ENCODE data around the gene DRC1.
"Not testable (repeated sequence)": the region's sequence is repeated elsewhere in the genome, so short reads cannot be mapped to it uniquely, and the experiment has no call there.

Gene DRC1

DNA sequence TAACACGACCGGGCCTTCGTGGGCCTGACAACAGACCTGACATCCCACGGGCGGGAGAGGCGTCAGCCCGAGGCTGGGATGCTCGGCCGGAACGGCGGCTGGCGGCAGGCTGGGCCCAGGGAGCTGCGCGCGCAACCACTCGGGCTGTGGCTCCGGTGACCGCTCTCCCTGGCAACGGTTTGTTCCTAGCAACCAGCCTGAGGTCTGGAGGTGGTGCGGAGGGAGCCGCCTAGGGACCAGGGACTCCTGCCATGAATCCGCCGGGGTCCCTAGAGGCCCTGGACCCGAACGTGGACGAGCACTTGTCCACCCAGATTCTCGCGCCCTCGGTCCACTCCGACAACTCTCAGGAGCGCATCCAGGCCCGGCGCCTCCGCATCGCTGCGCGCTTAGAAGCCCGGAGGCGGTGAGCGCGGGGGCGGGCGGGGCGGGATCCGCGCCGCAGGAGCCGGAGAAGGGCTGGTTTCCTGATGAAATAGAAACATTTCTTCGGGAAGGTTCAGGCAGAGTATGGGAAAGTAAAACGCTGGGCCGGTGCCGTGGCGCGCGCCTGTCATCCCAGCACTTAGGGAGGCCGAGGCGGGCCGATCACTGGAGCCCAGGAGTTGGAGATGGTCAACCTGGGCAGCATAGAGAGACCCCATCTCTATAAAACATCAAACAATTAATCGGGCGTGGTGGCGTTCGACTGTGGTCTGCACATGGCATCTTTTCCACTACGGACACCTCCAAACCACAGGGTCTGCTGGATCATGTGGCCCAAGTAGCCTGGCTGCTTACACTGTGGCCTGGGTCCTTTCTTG, at the start of gene DRC1:
Gene DRC1 (plus strand): TSS at position 182 of the 803 bp plus-strand sequence. CDS start 70 bp downstream, at position 252.
- DNase-seq = peak; percentile 88

DNA sequence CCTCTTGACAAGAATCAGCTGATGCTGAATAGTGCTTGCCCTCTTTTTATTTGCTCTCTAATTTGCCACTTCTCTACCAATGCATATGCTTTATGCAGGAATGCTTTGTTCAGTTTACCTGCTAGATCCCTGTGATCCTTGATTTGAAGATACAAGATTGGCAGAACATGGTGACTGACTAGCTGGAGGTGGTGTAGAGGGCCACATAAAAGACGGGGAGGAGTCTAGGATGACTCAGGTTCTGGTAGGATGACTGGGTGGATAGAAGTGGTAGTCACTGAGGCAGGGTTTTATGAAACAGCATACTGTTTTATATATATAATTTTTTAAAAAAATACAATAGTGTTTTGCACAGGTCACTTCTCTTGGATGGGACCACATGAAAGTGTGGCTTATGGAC, 48.8 kb upstream of the DRC1 start:
- DNase-seq = no peak

DNA sequence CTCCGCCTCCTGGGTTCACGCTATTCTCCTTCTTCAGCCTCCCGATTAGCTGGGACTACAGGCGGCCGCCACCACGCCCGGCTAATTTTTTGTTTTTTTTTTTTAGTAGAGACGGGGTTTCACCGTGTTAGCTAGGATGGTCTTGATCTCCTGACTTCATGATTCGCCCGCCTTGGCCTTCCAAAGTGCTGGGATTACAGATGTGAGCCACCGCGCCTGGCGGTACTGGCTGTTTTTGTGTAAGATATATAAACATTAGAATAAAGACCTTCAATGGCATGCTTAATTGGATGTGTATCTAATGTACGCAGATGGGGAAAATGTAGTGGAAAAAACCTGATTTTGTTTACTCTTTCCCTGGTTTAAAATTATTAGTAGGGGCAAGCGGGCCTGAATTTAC, 47.3 kb upstream of the DRC1 start:
- not testable (repeated sequence) for DNase-seq

DNA sequence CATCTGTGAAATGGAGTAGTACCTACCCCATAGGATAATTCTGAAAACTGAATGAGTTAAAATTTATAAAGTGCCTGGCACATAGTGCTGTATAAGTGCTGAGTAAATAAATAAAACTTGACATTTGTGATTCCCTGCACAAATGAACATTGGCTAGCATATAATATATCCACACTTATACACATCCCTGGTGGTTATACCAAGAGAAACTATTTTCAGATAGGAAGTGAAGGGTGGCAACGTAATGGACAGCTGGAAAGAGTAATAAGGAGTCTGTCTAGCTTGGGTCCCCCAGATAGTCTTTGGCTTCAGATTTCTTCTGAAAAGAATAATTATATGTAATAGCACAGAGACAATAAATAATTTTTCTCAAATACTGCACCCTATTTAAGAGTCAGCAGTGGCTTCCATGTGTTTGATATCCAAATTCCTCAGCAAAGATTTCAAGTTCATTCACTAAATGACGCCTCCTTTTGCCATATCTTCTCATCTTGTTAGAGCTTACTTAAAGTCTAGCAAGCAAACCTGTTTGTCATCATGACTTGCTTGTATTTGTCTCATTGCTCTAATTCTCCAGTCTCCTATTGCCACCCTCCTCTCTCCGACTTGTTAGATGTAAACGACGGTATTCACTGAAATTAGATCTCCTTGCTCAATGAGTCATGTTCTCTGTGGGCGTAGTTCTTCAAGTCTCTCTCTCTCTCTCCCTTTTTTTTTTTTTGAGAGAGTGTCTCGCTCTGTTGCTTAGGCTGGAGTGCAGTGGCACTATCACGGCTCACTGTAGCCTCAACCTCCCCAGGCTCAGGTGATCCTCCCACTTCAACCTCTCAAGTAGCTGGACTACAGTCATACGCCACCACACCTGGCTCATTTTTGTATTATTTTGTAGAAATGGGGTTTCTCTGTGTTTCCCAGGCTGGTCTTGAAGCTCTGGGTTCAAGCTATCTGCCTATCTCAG, 46.4 kb upstream of the DRC1 start:
- no peak for DNase-seq

DNA sequence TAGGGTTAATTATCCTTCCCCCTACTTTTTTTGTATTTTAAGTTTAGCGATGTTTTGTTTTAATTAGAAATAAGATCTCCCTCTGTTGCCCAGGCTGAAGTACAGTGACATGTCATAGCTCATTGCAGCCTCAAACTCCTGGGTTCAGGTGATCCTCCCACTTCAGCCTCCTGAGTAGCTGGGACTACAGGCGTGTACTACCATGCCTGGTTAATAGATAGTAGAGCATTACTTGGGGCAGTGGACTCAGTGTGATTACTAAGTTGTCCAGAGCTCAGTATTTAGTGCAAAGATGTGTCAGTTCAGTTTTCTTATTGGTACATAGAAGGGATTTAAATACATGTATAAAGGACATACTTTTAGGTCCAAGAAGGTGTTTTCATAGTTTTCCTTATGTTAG, 45.6 kb upstream of the DRC1 start:
- no peak for DNase-seq

DNA sequence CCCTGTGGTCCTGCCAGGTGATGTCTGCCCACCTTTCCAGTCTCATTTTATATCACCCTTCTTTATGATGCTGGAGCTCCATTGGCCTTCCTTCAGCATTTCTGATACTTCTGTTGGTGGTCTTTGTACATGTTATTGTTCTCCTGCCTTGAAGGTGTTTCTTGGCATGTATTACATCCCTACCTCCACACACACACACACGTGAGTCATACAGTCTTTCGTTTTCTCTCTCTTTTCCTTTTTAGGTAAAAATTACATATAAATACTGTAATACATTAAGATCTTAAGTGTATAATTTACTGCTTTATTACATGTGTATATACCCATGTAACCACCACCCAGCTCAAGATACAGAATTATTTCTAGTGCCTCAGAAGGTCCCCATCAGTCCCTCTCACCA, 44.9 kb upstream of the DRC1 start:
- no peak for DNase-seq

DNA sequence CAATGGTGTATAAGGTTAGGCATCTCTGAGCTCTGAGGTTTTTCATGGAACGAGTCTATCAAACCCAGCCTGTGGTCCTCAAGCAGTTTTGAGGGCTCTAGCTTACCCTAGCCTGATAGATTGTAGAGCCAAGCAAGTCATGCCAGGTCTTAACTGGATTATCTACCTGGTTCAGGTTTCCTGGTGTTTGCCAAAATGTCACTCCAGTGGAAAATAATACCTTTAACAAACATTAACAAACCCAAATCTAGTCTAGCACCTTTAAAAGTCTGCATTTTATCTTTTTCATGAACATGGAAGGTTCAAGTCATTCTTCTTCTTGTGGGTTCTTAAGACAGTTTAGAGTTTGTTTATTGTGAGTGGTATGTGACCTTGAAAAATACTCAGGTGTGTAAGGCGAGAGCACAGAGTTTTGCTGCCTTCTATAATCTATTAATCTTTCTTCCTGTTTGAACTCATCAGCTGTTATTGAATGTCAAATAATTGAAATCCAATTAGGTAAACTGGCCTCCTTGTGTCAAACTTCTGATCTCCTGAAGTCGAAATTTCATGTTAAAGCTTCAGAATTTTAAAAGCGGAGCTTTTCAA, 41.7 kb upstream of the DRC1 start:
- DNase-seq = no peak

DNA sequence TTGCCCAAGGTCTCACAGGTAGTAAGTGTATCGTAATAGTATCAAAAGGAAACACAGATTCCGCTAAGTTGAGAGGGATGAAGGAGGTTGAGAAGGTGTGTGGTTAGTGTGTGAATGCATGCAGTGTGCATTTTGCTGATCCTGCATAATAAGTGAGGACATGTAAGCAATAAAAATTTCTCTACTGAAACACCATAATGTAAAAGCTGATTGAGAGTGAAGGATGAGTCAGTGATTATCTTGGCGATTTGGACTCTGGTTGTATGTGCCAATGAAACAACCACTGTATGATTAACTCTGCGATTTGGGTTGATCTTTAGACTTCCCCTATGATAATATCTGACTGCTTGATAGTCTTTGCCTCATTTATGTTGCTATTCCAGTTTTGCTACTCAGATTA, 38.4 kb upstream of the DRC1 start:
- DNase-seq = no peak

DNA sequence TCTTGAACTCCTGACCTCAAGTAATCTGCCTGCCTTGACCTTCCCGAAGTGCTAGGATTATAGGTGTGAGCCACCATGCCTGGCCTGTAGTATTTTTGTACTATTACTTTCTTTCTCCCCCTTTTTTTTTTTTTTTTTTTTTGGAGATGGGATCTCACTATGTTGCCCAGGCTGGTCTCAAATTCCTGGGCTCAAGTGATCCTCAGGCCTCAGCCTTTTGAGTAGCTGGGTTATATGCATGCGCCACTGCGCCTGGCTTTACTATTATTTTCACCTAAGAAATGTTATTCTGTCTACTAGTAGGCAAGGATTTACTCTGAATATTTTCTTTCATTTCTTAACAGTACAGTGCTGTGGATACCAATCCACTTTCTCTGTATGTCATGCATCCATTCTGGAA, 37.8 kb upstream of the DRC1 start:
- no peak for DNase-seq

DNA sequence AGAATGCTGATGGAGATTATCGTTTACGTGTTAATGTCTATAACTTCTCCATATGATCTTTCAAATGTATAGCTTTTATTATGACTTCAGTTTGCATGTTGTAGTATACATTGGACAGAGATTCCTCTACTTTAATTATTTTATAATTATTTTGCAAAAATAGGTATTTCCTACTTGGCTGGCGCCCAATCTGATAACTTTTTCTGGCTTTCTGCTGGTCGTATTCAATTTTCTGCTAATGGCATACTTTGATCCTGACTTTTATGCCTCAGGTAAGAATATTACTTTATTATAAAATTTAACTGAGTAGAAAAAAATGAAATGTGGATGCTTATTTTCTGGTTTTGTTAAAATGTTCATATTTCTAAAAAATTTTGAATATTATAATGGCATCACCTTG, 37.1 kb upstream of the DRC1 start:
- DNase-seq = no peak

DNA sequence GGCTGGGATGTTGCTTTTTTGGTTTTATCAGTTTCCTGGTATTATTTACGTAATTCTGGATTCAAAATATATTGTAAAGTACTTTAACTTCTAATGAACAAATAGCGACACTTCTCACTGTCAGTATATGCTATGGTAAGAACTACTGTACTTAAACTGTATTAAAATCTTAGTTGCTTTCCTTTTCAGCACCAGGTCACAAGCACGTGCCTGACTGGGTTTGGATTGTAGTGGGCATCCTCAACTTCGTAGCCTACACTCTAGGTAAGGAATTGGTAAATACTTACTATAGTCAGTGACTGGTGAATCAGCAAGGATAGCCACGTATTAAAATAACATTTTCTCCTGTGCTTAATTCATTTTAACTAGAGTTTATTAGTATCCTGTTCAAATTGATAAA, 34.8 kb upstream of the DRC1 start:
- DNase-seq = no peak

DNA sequence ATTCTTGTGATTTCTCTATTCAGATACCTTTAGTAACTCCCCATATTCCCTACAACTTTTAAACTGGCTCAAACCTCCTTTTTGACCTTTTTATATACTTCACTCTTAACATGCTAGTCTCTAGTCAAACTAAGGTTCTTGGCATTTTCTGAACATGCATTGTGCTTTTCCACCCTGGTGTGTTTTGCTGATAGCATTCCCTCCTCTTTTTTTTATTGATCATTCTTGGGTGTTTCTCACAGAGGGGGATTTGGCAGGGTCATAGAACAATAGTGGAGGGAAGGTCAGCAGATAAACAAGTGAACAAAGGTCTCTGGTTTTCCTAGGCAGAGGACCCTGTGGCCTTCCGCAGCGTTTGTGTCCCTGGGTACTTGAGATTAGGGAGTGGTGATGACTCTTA, 32.1 kb upstream of the DRC1 start:
- not testable (repeated sequence) for DNase-seq

DNA sequence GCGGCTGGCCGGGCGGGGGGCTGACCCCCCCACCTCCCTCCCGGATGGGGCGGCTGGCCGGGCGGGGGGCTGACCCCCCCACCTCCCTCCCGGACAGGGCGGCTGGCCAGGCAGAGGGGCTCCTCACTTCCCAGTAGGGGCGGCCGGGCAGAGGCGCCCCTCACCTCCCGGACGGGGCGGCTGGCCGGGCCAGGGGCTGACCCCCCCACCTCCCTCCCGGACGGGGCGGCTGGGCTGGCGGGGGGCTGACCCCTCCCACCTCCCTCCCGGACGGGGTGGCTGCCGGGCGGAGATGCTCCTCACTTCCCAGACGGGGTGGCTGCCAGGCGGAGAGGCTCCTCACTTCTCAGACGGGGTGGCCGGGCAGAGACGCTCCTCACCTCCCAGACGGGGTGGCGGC, 30.8 kb upstream of the DRC1 start:
- not testable (repeated sequence) for DNase-seq

DNA sequence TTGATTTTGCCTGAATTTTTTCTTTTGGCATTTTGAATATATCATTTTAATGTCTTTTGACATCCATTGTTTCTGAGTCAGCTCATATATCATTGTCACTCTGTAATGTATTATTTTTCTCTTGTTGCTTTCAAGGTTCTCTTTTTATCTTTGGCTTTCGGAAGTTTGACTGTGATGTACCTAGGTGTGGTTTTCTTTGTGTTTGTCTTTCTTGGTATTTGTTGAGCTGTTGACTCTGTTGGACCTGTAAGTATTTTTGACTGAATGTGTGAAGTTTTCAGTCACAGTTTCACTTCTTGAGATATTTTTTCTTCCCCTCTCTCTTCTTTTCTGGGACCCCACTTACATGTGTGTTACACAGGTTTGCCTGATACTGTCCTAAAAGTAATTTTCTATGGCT, 24.9 kb upstream of the DRC1 start:
- DNase-seq = no peak

DNA sequence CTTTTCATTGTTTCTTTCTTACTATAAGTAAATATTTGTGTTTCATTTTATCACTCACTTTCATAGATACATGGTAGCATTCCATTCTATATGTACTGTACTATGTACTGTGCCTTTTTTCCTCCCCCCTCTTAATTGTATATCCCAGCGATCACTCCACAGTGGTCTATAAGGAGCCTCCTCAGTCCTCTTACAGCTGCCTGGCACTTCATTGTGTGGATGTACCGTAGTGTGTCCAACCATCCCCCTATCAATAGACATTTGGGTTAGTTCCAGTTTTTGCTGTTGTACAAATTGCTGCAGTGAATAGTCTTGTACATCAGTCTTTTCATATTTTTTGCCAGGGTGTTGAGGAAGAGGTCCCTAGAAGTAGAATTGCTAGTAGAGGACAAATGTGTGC, 21.4 kb upstream of the DRC1 start:
- DNase-seq = no peak

DNA sequence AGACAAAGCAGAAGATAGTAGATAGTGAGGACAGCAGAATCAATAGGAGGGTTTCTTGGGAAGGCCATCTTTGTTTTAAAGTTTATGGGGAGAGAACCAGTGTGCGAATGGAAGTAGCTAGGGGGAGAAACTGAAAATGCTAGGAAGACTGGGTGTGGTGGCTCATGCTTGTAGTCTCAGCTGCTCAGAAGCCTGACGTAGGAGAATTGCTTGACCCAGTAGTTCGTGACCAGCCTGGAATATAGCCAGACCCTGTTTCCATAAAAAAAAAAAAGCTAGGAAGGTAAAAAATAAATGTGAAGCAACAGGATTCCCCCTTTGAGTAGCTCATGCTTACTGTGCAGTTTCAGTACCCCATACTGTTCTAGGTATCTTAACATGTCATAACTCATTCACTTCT, 19.2 kb upstream of the DRC1 start:
- DNase-seq = no peak

DNA sequence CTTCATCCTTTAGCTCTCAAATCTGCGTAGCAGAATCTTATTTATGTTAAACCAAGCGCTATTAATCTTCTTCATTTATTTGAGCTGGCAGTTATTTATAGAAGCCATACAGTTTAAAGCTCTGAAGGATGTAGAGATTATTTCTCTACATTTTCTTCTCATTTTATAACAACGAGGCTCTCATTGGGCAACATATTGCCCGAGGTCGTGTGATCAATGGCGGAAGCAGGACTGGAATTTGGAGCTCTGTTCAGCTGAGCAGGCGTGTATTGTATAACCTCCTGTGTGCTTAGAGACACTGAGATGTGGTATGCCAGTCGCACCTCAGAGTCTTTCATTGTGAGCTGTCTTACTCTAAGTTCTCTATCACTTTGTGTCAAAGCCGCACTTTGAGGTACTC, 17.5 kb upstream of the DRC1 start:
- DNase-seq = no peak

DNA sequence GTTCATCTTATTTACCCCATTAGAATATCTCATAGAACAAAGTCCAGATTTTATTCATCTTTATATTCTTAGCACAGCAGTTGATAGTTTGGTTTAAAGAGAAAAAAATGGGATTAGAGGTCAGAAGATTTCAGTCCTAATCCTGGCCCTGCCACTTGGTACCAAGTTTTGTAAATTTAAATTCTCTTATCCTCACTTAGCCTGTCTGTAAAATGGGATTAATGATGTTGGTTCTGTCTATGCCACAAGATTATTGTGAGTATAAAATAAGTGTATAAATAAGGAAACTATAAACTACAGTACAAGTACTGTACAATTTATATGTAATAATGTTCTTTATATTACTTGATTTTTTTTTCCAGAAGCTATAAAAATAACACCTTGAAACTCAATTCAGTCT, 17.1 kb upstream of the DRC1 start:
- no peak for DNase-seq

DNA sequence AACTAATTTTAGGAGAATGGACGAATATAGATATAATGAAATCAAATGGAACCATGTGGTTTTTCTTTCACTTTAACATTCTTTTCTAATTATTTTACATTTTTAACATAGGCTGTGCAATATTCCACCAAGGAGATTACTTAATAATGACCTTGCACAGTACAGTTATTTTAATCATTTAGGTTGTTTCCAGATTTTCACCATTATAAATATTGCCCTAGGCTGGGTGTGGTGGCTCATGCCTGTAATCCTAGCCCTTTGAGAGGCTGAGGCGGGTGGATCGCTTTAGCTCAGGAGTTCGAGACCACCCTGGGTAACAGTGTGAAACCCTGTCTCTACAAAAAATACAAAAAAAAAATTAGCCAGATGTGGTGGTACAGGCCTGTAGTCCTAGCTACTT, 14.5 kb upstream of the DRC1 start:
- DNase-seq = no peak

DNA sequence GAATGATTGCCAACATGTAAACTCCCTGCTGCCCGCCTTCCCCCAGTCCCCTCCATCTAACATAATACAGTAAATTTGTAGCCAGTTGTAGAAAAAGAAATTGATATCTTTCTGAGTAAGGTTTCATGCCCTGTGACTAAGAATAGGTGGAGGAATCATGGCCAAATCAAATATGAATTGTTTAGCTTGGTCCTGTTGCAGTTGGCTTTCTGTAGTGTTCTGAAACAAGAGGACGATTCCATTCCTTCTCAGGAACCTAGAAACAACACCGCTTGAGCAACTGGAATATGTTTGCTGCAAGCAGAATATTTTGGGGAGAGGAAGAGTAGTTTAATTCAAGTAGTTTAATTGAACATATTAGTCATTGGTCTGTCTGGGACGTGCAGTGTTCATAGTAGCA, 7.0 kb upstream of the DRC1 start:
- no peak for DNase-seq

DNA sequence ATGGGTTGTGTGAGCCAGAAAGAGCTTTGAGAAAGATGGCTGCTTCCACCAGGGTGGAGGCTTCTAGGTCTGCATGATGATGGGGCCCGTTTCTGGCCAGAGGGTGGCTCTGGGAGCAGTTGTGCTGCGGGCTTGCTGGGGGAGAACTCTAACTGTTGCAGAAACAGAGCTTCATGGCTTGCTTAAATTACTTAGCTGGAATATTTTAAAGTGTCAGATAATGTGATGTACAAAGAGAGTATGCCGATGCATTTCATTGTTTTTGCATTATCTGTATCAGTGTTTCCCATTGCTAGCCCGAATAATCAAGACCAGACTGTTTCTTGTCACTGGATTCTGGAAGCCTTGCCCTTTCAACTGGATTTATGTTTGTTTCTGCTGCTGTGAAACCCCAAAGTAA, 6.3 kb upstream of the DRC1 start:
- DNase-seq = no peak

DNA sequence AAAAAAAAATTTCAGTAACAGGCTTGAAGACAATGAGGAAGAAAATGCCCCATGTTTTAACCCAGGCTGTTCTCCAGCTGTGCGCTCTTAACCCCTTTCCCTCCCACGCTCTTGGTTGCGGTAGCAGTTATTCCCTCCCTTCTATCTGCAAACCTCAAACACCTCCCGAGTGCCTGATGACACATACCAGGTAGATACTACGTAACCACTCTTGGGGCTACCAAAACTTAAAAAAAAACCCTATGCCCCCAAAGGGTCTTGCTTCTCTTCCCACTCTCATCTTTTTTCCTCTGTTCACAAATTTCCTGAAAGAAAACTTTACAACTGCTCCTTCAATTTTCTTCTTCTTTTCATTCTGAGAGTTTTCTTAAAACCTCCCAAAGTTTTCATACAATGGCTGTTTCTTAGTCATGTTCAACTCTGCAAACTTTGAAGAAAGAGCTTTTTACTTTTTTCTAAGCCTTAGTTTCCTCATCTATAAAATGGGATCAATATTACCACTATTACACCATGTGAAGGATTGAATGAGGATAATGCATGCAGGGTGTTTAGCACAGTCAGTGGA, 4.9 kb upstream of the DRC1 start:
- no peak for DNase-seq

DNA sequence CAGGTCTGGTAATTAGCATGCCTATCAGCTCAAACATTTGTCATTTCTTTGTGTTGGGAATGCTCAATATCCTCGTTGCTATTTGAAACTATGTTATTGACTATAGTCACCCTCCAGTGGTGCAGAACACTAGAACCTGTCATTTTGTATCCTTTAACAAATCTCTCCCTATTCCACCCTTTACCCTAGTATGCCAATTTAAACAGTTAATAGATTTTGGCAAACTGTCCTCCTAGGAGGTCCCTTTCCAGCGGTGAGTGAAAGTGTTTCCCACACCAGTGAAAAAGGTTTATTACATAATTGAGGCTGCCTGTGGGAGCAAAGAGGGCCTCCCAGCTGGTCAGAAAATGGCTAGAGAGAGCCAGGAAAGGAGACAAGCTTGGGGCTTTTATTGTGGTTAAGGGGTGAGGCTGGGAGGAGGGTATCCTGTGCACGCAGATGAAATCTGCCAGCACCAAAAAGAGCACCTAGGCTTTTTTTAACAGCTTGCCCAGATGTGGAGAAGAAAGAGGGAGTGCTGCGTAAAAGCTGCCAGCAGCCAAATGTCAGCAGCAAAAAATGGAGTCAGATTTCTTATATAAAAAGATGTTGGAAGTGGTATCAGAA, 1.8 kb upstream of the DRC1 start:
- no peak for DNase-seq

All from left hindlimb (tissue), 1 donor.